ENCODE results near the gene SPG7. TPM values are rescaled to one million over a fixed set of nuclear protein-coding genes. Genes with fewer than 3 reads are reported as not detected.

The SPG7 gene
- total RNA-seq, 3 donors from 2014 or later (not counting 1 experiment from before 2014, with no cell fraction given), result 142 to 195 (median 180) TPM

GRCh38 chr16:89552913-89553312 lies 44.7 kb downstream of the SPG7 start:
- Mint-ChIP-seq H3K36me3 (no peaks in the 10 kb centered on the region), H3K9me3 (no peaks in the 10 kb centered on the region), H3K27ac (no peak overlapping the region), H3K4me3 (no peak overlapping the region), H3K4me1 (peaks cover 0 to 6% of the 10 kb centered on the region in 2 donors), H3K27me3 (ENCODE audit: low read depth in 2 of 2) (no peaks in the 10 kb centered on the region)
- H3K27ac ChIP-seq (ENCODE audit: low read length), result no peak overlapping the region
- H3K4me3 ChIP-seq (ENCODE audit: low read length), result no peak overlapping the region
- no peak for TF ChIP-seq CTCF (IDR thresholded peaks at IDR 0.05)
- H3K9me3 ChIP-seq (ENCODE audit: control insufficient read depth, insufficient read depth, low read length), result no peaks in the 10 kb centered on the region
- DNase-seq (no peak), ATAC-seq (no peak)
- 96% methylated on average over 13 of the region's 13 CpGs for WGBS (ENCODE audit: insufficient coverage)
- peaks cover 4% of the 10 kb centered on the region for H3K4me1 ChIP-seq (ENCODE audit: control insufficient read depth, insufficient read depth, low read length)
- H3K36me3 ChIP-seq (ENCODE audit: control insufficient read depth, insufficient read depth, low read length), result peaks cover 47% of the 10 kb centered on the region
- no peaks in the 10 kb centered on the region for H3K27me3 ChIP-seq (ENCODE audit: control insufficient read depth, insufficient read depth, low read length)
- intact Hi-C loops (cut with micrococcal nuclease), result no loop called here

- peaks cover 38% of the 10 kb centered on the region for H3K36me3 ChIP-seq (ENCODE audit: control insufficient read depth, insufficient read depth, low read length)
- Mint-ChIP-seq H3K9me3 (no peaks in the 10 kb centered on the region), H3K27ac (no peak overlapping the region), H3K36me3 (no peaks in the 10 kb centered on the region), H3K4me3 (no peak overlapping the region), H3K4me1 (peaks cover 0 to 6% of the 10 kb centered on the region in 2 donors), H3K27me3 (ENCODE audit: low read depth in 2 of 2) (no peaks in the 10 kb centered on the region)
- no peak for TF ChIP-seq CTCF (IDR thresholded peaks at IDR 0.05)
- intact Hi-C loops (cut with micrococcal nuclease), result no loop called here
- H3K27me3 ChIP-seq (ENCODE audit: control insufficient read depth, insufficient read depth, low read length), result no peaks in the 10 kb centered on the region
- no peaks in the 10 kb centered on the region for H3K9me3 ChIP-seq (ENCODE audit: control insufficient read depth, insufficient read depth, low read length)
- no peak overlapping the region for H3K27ac ChIP-seq (ENCODE audit: low read length)
- WGBS (ENCODE audit: insufficient coverage), result 94% methylated on average over 18 of the region's 18 CpGs
- ATAC-seq (no peak), DNase-seq (no peak)
- H3K4me3 ChIP-seq (ENCODE audit: low read length), result no peak overlapping the region
- H3K4me1 ChIP-seq (ENCODE audit: control insufficient read depth, insufficient read depth, low read length), result peaks cover 4% of the 10 kb centered on the region
Measured at GRCh38 chr16:89553733-89554132, 45.5 kb downstream of the SPG7 start.

- no peak overlapping the region for H3K27ac Mint-ChIP-seq
- Histone ChIP-seq H3K36me3 (ENCODE audit: control insufficient read depth, insufficient read depth, low read length) (peaks cover 35% of the 10 kb centered on the region), H3K27ac (ENCODE audit: low read length) (no peak overlapping the region), H3K27me3 (ENCODE audit: control insufficient read depth, insufficient read depth, low read length) (no peaks in the 10 kb centered on the region), H3K4me1 (ENCODE audit: control insufficient read depth, insufficient read depth, low read length) (peaks cover 6% of the 10 kb centered on the region), H3K9me3 (ENCODE audit: control insufficient read depth, insufficient read depth, low read length) (no peaks in the 10 kb centered on the region), H3K4me3 (ENCODE audit: low read length) (no peak overlapping the region)
- H3K4me3 Mint-ChIP-seq, result no peak overlapping the region
- H3K36me3 Mint-ChIP-seq, result no peaks in the 10 kb centered on the region
- no peak for TF ChIP-seq CTCF (IDR thresholded peaks at IDR 0.05)
- ATAC-seq (no peak), DNase-seq (no peak)
- intact Hi-C loops (cut with micrococcal nuclease), result no loop called here
- H3K9me3 Mint-ChIP-seq, result no peaks in the 10 kb centered on the region
- peaks cover 0 to 6% of the 10 kb centered on the region in 2 donors for H3K4me1 Mint-ChIP-seq
- 95% methylated on average over 12 of the region's 12 CpGs for WGBS (ENCODE audit: insufficient coverage)
- H3K27me3 Mint-ChIP-seq (ENCODE audit: low read depth in 2 of 2), result no peaks in the 10 kb centered on the region
Measured at GRCh38 chr16:89554343-89554742, 46.1 kb downstream of the SPG7 start.

- TF ChIP-seq CTCF (IDR thresholded peaks at IDR 0.05), result no peak
- Histone ChIP-seq H3K36me3 (ENCODE audit: control insufficient read depth, insufficient read depth, low read length) (peaks cover 35% of the 10 kb centered on the region), H3K27ac (ENCODE audit: low read length) (no peak overlapping the region), H3K4me3 (ENCODE audit: low read length) (no peak overlapping the region), H3K27me3 (ENCODE audit: control insufficient read depth, insufficient read depth, low read length) (no peaks in the 10 kb centered on the region), H3K4me1 (ENCODE audit: control insufficient read depth, insufficient read depth, low read length) (peaks cover 13% of the 10 kb centered on the region), H3K9me3 (ENCODE audit: control insufficient read depth, insufficient read depth, low read length) (no peaks in the 10 kb centered on the region)
- DNase-seq (no peak), ATAC-seq (no peak)
- H3K36me3 Mint-ChIP-seq, result no peaks in the 10 kb centered on the region
- WGBS (ENCODE audit: insufficient coverage), result 96% methylated on average over 16 of the region's 16 CpGs
- no peak overlapping the region for H3K4me3 Mint-ChIP-seq
- intact Hi-C loops (cut with micrococcal nuclease), result no loop called here
- H3K27ac Mint-ChIP-seq, result no peak overlapping the region
- H3K4me1 Mint-ChIP-seq, result peaks cover 7 to 13% of the 10 kb centered on the region in 2 donors
- H3K9me3 Mint-ChIP-seq, result no peaks in the 10 kb centered on the region
- H3K27me3 Mint-ChIP-seq (ENCODE audit: low read depth in 2 of 2), result no peaks in the 10 kb centered on the region
Measured at GRCh38 chr16:89555265-89555664, 47.1 kb downstream of the SPG7 start.

Measured in natural killer cell (primary cell).